HepG2 (cell line): Measurements from ENCODE around the gene ODAD4. TPM values are rescaled to one million over a fixed set of nuclear protein-coding genes. Genes with fewer than 3 reads are reported as not detected.

Experiments
- DMTF1 ChIP-seq: sonication (generic); formaldehyde crosslinking; IDR thresholded peaks from 2 replicates; pipeline ENCODE4 v1.4.0; 2020; ENCODE audit warnings: mild to moderate bottlenecking, missing genetic modification reagents
- FOXJ3 ChIP-seq: sonication (generic); formaldehyde crosslinking; IDR thresholded peaks from 2 replicates; pipeline ENCODE4 v1.4.0; 2020; ENCODE audit warnings: missing genetic modification reagents, mild to moderate bottlenecking, borderline replicate concordance
- FOXO4 ChIP-seq: sonication (generic); formaldehyde crosslinking; conservative IDR thresholded peaks from 2 replicates; pipeline ENCODE4 v1.8.1; 2023; ENCODE audit warnings: missing genetic modification reagents
- HNRNPK ChIP-seq: fragments of 200-400 bp; formaldehyde crosslinking; IDR thresholded peaks from 2 replicates; pipeline ENCODE4 v1.6.1; 2018; ENCODE audit warnings: low read length, low read depth, moderate library complexity, mild to moderate bottlenecking; ENCODE audit not compliant: poor library complexity, severe bottlenecking
- IRF9 ChIP-seq: sonication (generic); formaldehyde crosslinking; IDR thresholded peaks from 2 replicates; pipeline ENCODE4 v1.8.0; 2022; ENCODE audit warnings: missing genetic modification reagents, mild to moderate bottlenecking, borderline replicate concordance
- KDM5A ChIP-seq: fragments of 200-600 bp; sonication (generic); IDR thresholded peaks from 2 replicates; pipeline ENCODE4 v1.7.0; 2018; ENCODE audit warnings: antibody characterized with exemption, mild to moderate bottlenecking, low read length, borderline replicate concordance
- KLF13 ChIP-seq: sonication (generic); formaldehyde crosslinking; IDR thresholded peaks from 2 replicates; pipeline ENCODE4 v1.4.0; 2020; ENCODE audit warnings: mild to moderate bottlenecking, missing genetic modification reagents
- MAF1 ChIP-seq: sonication (generic); formaldehyde crosslinking; IDR thresholded peaks from 2 replicates; pipeline ENCODE4 v1.5.0; 2020; ENCODE audit warnings: missing genetic modification reagents, borderline replicate concordance
- MAX ChIP-seq: IDR thresholded peaks from 2 replicates; pipeline ENCODE4 v1.6.1; 2012; ENCODE audit warnings: inconsistent platforms
- PHF5A ChIP-seq: IDR thresholded peaks from one replicate; pipeline ENCODE4 v1.6.1; 2018; ENCODE audit warnings: low read depth, missing genetic modification reagents; ENCODE audit not compliant: unreplicated experiment
- RAD21 ChIP-seq: fragments of 450-650 bp; formaldehyde crosslinking; IDR thresholded peaks from 2 replicates; pipeline ENCODE4 v1.5.0; 2020; ENCODE audit warnings: mild to moderate bottlenecking
- SRY ChIP-seq: sonication (generic); formaldehyde crosslinking; IDR thresholded peaks from 2 replicates; pipeline ENCODE4 v1.8.0; 2022; ENCODE audit warnings: mild to moderate bottlenecking, missing genetic modification reagents
- ZBTB38 ChIP-seq: sonication (generic); formaldehyde crosslinking; IDR thresholded peaks from 2 replicates; pipeline ENCODE4 v1.5.1; 2020; ENCODE audit warnings: mild to moderate bottlenecking, missing genetic modification reagents
- ZFP36L2 ChIP-seq: sonication (generic); formaldehyde crosslinking; IDR thresholded peaks from 2 replicates; pipeline ENCODE4 v1.4.0; 2020; ENCODE audit warnings: missing genetic modification reagents
- ZIK1 ChIP-seq: sonication (generic); formaldehyde crosslinking; IDR thresholded peaks from 2 replicates; pipeline ENCODE4 v1.5.0; 2020; ENCODE audit warnings: mild to moderate bottlenecking, low read depth, missing genetic modification reagents, borderline replicate concordance
- ZNF230 ChIP-seq: sonication (generic); formaldehyde crosslinking; IDR thresholded peaks from 2 replicates; pipeline ENCODE4 v1.4.0; 2020; ENCODE audit warnings: mild to moderate bottlenecking, missing genetic modification reagents
- ZNF512B ChIP-seq: sonication (generic); formaldehyde crosslinking; IDR thresholded peaks from 2 replicates; pipeline ENCODE4 v1.5.1; 2020; ENCODE audit warnings: missing genetic modification reagents, mild to moderate bottlenecking, borderline replicate concordance
- ZNF546 ChIP-seq: sonication (generic); formaldehyde crosslinking; conservative IDR thresholded peaks from 2 replicates; pipeline ENCODE4 v1.8.1; 2023; ENCODE audit warnings: mild to moderate bottlenecking, missing genetic modification reagents
- ZNF782 ChIP-seq: sonication (generic); formaldehyde crosslinking; IDR thresholded peaks from 2 replicates; pipeline ENCODE4 v1.4.0; 2020; ENCODE audit warnings: missing genetic modification reagents, mild to moderate bottlenecking, borderline replicate concordance
- polyA plus RNA-seq, 8 experiments: library from polyadenylated mRNA; depleted of rRNA in 3 of 8; stranded (reverse) in 7 of 8; unstranded in 1 of 8; fragments of >200 nt; fragmentation: Illumina TruSeq in 4 of 8; extraction: Trizol in 4 of 8; gene quantifications; 2 replicates each; pipeline versions ENCODE4 v1.2.1 to v1.2.3, GENCODE V29; 2011 to 2016; ENCODE audit warnings: low read depth in 4 of 8, missing spikeins in 1 of 8, mixed read lengths in 1 of 8; ENCODE audit not compliant: insufficient read depth in 1 of 8
- total RNA-seq, 5 experiments: library from RNA; depleted of rRNA; stranded (reverse); fragments of >200 nt; fragmentation: Illumina TruSeq; extraction: Trizol; gene quantifications; 2 replicates each; pipeline ENCODE4 v1.2.3, GENCODE V29; 2016; ENCODE audit warnings: low read depth in 1 of 5
- TF ChIP-seq, protein P1 (sequence below): sonication (generic); formaldehyde crosslinking; IDR thresholded peaks from 2 replicates; pipeline ENCODE4 v1.4.0; 2020; ENCODE audit warnings: missing genetic modification reagents

ODAD4 gene
- total and polyA plus RNA-seq, 2 of the 13 experiments (the other 11 are each of a cell fraction or from before 2014, with no cell fraction given) = 0.48 to 0.53 TPM

DNA sequence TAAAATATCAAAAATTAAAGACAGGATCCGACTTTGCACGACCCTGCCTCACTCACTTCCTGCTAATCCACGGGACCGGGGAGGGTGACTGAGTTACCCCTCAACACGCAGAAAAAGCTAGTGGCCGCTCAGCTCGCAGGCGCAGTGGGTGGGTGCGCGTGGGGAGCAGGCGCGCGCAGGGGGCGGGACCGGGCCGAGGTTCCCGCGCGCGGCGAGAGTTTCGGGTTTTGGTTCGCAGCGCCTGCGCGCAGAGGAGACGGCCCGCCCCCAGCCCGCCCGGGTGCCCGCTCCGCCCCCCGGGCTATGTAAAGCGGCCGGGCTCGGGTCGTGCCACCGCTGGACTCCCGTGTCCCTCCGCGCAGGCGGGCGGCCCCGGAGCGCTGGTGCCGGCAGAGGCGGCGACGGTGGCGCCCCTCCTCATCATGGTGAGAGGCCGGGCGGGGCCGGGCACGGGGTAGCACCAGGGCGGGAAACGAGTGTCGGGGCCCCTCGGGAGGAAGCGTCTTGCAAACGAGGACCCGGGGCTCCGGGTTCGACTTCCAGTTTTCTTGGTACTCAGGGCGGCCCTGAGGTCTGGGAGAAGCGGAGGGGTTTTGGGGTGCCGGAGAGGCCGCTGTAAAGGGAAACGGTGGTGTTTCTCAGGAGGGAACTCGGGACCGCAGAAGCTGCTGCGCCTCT is 36.2 kb downstream of the ODAD4 start, which contains the start of gene CNP (continued):
- peak; percentile 99; the same call in 1 of the 2 replicates for TF ChIP-seq IRF9 (CRISPR knock-in tag)
- peak; percentile 68; the same call in 1 of the 2 replicates for TF ChIP-seq KDM5A
- TF ChIP-seq ZNF782 (CRISPR knock-in tag) = peak; percentile 82; the same call in 1 of the 2 replicates
- TF ChIP-seq ZIK1 (CRISPR knock-in tag) = peak; percentile 71; the same call in 1 of the 2 replicates
- no peak for TF ChIP-seq ZNF546 (CRISPR knock-in tag)
- TF ChIP-seq FOXJ3 (CRISPR knock-in tag) = no peak; the same call in 1 of the 2 replicates
- peak; percentile 70; the same call in 1 of the 2 replicates for TF ChIP-seq ZBTB38 (CRISPR knock-in tag)
- TF ChIP-seq ZNF512B (CRISPR knock-in tag) = no peak
- TF ChIP-seq HNRNPK = no peak
- TF ChIP-seq KLF13 (CRISPR knock-in tag) = no peak
- TF ChIP-seq, protein P1, sequence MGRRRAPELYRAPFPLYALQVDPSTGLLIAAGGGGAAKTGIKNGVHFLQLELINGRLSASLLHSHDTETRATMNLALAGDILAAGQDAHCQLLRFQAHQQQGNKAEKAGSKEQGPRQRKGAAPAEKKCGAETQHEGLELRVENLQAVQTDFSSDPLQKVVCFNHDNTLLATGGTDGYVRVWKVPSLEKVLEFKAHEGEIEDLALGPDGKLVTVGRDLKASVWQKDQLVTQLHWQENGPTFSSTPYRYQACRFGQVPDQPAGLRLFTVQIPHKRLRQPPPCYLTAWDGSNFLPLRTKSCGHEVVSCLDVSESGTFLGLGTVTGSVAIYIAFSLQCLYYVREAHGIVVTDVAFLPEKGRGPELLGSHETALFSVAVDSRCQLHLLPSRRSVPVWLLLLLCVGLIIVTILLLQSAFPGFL (CRISPR knock-in tag) = no peak
- peak; percentile 90 for TF ChIP-seq MAX
- no peak for TF ChIP-seq ZFP36L2 (CRISPR knock-in tag)
- TF ChIP-seq FOXO4 (CRISPR knock-in tag) = no peak
- no peak; the same call in 1 of the 2 replicates for TF ChIP-seq ZNF230 (CRISPR knock-in tag)
- peak; percentile 72 for TF ChIP-seq RAD21
- peak; percentile 85; the same call in 1 of the 2 replicates for TF ChIP-seq MAF1 (CRISPR knock-in tag)
- peak; percentile 91 for TF ChIP-seq PHF5A
- peak; percentile 63; the same call in 1 of the 2 replicates for TF ChIP-seq SRY
- no peak for TF ChIP-seq DMTF1 (CRISPR knock-in tag)
